Measurements from ENCODE around the gene MLIP. TPM values are rescaled to one million over a fixed set of nuclear protein-coding genes. Genes with fewer than 3 reads are reported as not detected.

MLIP gene
- total RNA-seq, 4 donors from 2014 or later: 3.1 to 16.7 (median 12.2) TPM

DNA sequence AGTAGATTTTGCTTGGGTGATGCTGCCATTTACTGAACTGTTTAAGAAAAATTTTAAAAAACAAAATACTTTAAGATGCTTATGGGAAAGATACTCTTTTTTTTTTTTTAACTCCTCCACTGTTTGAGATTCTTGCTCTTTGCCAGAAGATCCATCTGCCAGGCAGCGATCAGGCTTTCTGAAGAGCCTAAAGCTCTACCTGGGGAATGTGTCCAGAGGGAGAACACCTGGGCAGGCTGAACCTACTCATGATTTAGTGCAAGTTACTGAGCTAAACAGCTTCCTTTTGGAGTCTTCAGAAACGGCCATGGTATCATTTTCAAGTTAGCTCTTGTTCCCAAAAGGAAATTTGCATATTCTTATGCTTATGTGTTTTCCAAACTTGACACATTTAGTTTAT lies 23.5 kb upstream of the MLIP start:
- Histone ChIP-seq H3K4me3 (no peak overlapping the region), H3K36me3 (no peaks in the 10 kb centered on the region), H3K27ac (peak overlapping the region; percentile 56), H3K9me3 (no peaks in the 10 kb centered on the region), H3K4me1 (peaks cover 25% of the 10 kb centered on the region), H3K27me3 (no peaks in the 10 kb centered on the region)
- TF ChIP-seq, protein P1, sequence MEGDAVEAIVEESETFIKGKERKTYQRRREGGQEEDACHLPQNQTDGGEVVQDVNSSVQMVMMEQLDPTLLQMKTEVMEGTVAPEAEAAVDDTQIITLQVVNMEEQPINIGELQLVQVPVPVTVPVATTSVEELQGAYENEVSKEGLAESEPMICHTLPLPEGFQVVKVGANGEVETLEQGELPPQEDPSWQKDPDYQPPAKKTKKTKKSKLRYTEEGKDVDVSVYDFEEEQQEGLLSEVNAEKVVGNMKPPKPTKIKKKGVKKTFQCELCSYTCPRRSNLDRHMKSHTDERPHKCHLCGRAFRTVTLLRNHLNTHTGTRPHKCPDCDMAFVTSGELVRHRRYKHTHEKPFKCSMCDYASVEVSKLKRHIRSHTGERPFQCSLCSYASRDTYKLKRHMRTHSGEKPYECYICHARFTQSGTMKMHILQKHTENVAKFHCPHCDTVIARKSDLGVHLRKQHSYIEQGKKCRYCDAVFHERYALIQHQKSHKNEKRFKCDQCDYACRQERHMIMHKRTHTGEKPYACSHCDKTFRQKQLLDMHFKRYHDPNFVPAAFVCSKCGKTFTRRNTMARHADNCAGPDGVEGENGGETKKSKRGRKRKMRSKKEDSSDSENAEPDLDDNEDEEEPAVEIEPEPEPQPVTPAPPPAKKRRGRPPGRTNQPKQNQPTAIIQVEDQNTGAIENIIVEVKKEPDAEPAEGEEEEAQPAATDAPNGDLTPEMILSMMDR (IDR thresholded peaks at IDR 0.05): no peak
- TF ChIP-seq POLR2A (IDR thresholded peaks at IDR 0.05) (no peak), EP300 (IDR thresholded peaks at IDR 0.05) (no peak), POLR2AphosphoS5 (IDR thresholded peaks at IDR 0.05) (no peak)
- DNase-seq (ENCODE audit: low spot score in 2 of 2): no peak
- 32% methylated on average over 2 of the region's 2 CpGs for WGBS

DNA sequence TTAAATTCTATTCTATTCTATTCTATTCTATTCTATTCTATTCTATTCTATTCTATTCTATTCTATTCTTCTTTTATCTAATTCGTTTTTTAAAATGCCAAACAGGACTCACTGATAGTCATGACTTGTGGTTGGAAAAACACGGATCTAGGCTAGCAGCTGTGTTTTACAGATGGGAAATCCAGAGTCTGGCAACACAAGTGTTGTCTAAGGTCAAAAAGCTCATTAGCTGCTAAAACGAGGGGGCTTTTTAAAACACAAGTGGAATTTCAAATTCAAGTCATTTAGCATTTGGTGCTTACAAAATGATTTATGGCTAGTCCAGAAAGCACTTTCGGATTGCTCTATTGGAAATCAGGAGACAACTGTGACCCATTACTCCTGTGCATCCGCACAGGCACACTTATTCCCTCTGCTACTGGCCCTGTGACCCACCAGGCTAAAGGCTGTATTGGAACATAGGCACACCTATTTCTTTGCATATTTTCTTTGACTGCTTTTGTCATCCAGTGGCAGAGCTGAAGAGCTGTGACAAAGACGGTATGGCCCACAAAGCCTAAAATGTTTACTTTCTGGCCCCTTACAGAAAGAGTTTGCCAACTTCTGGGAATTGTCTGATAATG lies 17.8 kb upstream of the MLIP start:
- Histone ChIP-seq H3K36me3 (no peaks in the 10 kb centered on the region), H3K27me3 (no peaks in the 10 kb centered on the region), H3K4me1 (no peaks in the 10 kb centered on the region), H3K4me3 (no peak overlapping the region), H3K27ac (no peak overlapping the region), H3K9me3 (no peaks in the 10 kb centered on the region)
- no peak for DNase-seq (ENCODE audit: low spot score in 2 of 2)
- 79% methylated on average over 6 of the region's 6 CpGs for WGBS
- TF ChIP-seq POLR2A (IDR thresholded peaks at IDR 0.05) (no peak), POLR2AphosphoS5 (IDR thresholded peaks at IDR 0.05) (no peak), EP300 (IDR thresholded peaks at IDR 0.05) (no peak)
- TF ChIP-seq, protein P1 (IDR thresholded peaks at IDR 0.05): no peak

DNA sequence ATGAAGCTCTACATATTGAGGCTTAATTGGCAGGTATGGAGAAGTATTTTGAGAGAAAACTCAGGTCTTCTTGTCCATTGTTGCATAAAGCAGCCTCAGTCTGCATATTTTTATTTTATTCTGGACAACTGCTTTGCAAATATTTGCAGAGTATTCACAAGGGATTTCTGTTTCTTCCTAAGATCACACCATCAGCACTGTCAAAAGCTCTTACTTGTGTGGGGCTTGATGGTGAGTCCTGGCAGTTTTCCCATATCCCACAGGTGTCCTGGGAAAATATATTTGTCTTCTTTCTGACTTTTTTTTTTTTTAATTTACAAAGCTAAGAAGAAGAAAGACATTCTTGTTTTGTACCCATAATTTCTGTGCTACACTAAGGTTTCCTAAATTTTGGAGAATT lies 16.9 kb upstream of the MLIP start:
- H3K27ac ChIP-seq: no peak overlapping the region
- TF ChIP-seq POLR2AphosphoS5 (IDR thresholded peaks at IDR 0.05) (no peak), POLR2A (IDR thresholded peaks at IDR 0.05) (no peak), EP300 (IDR thresholded peaks at IDR 0.05) (no peak)
- TF ChIP-seq, protein P1 (IDR thresholded peaks at IDR 0.05): no peak
- H3K4me3 ChIP-seq: no peak overlapping the region
- H3K9me3 ChIP-seq: no peaks in the 10 kb centered on the region
- no peaks in the 10 kb centered on the region for H3K4me1 ChIP-seq
- H3K36me3 ChIP-seq: no peaks in the 10 kb centered on the region
- DNase-seq (ENCODE audit: low spot score in 2 of 2): no peak
- no peaks in the 10 kb centered on the region for H3K27me3 ChIP-seq

DNA sequence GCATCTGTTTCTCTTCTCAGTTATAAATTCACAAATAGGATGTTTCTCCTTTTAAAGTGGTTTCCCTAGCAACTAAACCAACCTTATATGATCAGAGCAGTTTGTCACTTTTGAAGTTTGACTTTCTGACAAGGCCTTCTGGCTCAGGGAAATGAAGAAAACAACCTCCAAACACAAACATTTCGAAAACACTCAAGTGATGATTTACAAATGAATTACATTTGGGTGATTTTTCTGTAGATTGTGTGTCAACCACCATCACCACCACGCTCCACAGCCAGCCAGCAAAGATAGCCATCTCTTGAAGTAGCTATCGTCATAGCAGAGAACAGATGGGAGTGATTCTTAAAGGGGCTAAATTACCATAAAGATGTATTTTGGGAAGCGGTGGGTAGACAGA lies 16.5 kb upstream of the MLIP start:
- 69% methylated on average over 4 of the region's 4 CpGs for WGBS
- no peak for DNase-seq (ENCODE audit: low spot score in 2 of 2)
- H3K9me3 ChIP-seq: no peaks in the 10 kb centered on the region
- no peaks in the 10 kb centered on the region for H3K36me3 ChIP-seq
- no peaks in the 10 kb centered on the region for H3K27me3 ChIP-seq
- TF ChIP-seq EP300 (IDR thresholded peaks at IDR 0.05) (no peak), POLR2AphosphoS5 (IDR thresholded peaks at IDR 0.05) (no peak), POLR2A (IDR thresholded peaks at IDR 0.05) (no peak)
- TF ChIP-seq, protein P1 (IDR thresholded peaks at IDR 0.05): no peak
- H3K27ac ChIP-seq: no peak overlapping the region
- no peaks in the 10 kb centered on the region for H3K4me1 ChIP-seq
- no peak overlapping the region for H3K4me3 ChIP-seq

DNA sequence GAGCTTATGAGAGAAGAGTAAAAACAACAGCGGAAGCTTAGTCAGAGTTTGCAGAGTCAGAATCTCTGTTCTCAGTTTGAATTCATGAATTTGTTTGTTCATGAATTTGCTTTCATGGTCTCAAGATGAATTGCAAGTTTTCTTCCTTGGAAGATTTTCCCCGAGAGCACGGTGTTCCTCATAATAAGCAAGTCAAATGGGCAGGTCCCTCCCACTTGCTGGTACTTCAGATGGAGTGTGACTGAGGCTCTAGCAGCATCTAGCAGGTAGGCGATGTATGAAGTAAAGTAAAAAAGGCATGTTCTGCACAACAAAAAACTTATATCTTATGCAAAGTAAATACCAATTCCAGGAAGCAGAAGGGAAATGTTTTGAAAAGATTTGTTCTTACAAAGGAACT lies 15.5 kb upstream of the MLIP start:
- no peaks in the 10 kb centered on the region for H3K4me1 ChIP-seq
- DNase-seq (ENCODE audit: low spot score in 2 of 2): no peak
- TF ChIP-seq POLR2A (IDR thresholded peaks at IDR 0.05) (no peak), EP300 (IDR thresholded peaks at IDR 0.05) (no peak), POLR2AphosphoS5 (IDR thresholded peaks at IDR 0.05) (no peak)
- TF ChIP-seq, protein P1 (IDR thresholded peaks at IDR 0.05): no peak
- no peaks in the 10 kb centered on the region for H3K27me3 ChIP-seq
- no peak overlapping the region for H3K4me3 ChIP-seq
- no peak overlapping the region for H3K27ac ChIP-seq
- no peaks in the 10 kb centered on the region for H3K9me3 ChIP-seq
- WGBS: 92% methylated on average over 4 of the region's 4 CpGs
- no peaks in the 10 kb centered on the region for H3K36me3 ChIP-seq

All from suprapubic skin (tissue), 4 donors.